Tibial nerve (tissue), 4 donors: ENCODE measurements around the gene MPI. TPM values are rescaled to one million over a fixed set of nuclear protein-coding genes. Genes with fewer than 3 reads are reported as not detected.

ENCODE experiments used
- DNase-seq, 2 donors: peaks; one replicate each; pipeline ENCODE4 v3.0.0-alpha.2; 2019; ENCODE audit warnings: low spot score in 2 of 2
- H3K27ac ChIP-seq, 4 donors: fragments of 200-600 bp; sonication (generic) in 3 of 4; one replicate each; pipeline ENCODE4 v1.5.1; 2017 to 2019; ENCODE audit warnings: mild to moderate bottlenecking in 1 of 4
- H3K27me3 ChIP-seq, 2 donors: fragments of 200-600 bp; sonication (generic) in 1 of 2; one replicate each; pipeline versions ENCODE4 v1.5.1 to v1.6.0; 2017 to 2019
- H3K36me3 ChIP-seq, 3 donors: fragments of 200-600 bp; sonication (generic); one replicate each; pipeline ENCODE4 v1.5.1; 2018 to 2019
- H3K4me1 ChIP-seq, 4 donors: fragments of 200-600 bp; sonication (generic) in 3 of 4; one replicate each; pipeline ENCODE4 v1.5.1; 2017 to 2019
- H3K4me3 ChIP-seq, 4 donors: fragments of 200-600 bp; sonication (generic) in 3 of 4; one replicate each; pipeline ENCODE4 v1.5.1; 2017 to 2019; ENCODE audit warnings: mild to moderate bottlenecking in 1 of 4, moderate library complexity in 1 of 4
- H3K9me3 ChIP-seq, 4 donors: fragments of 200-600 bp; sonication (generic) in 3 of 4; one replicate each; pipeline ENCODE4 v1.5.1; 2017 to 2019
- CTCF ChIP-seq, 5 experiments: fragments of 200-600 bp in 3 of 5; fragments of 450-650 bp in 2 of 5; sonication (generic) in 3 of 5; IDR thresholded peaks; one replicate each; pipeline ENCODE4 v1.5.1; 2016 to 2019; ENCODE audit warnings: antibody characterized with exemption in 5 of 5, mild to moderate bottlenecking in 3 of 5, moderate library complexity in 2 of 5
- EP300 ChIP-seq, 2 donors: sonication (generic); formaldehyde crosslinking; IDR thresholded peaks; one replicate each; pipeline ENCODE4 v1.6.1; 2017; ENCODE audit warnings: antibody characterized with exemption in 2 of 2, mild to moderate bottlenecking in 1 of 2
- POLR2A ChIP-seq, 2 donors: fragments of 450-650 bp; IDR thresholded peaks; one replicate each; pipeline ENCODE4 v1.6.1; 2017; ENCODE audit warnings: antibody characterized with exemption in 2 of 2, mild to moderate bottlenecking in 2 of 2, moderate library complexity in 2 of 2
- WGBS, 2 donors: methylation state at CpG; one replicate each; pipeline ENCODE4 v1.1.5; 2018; 5-methylcytosine and 5-hydroxymethylcytosine counted together
- total RNA-seq, 4 donors: library from RNA; depleted of rRNA; stranded (reverse); fragments of >200 nt; gene quantifications; one replicate each; pipeline ENCODE4 v1.1.0, GENCODE V29; 2016

The MPI gene
- total RNA-seq, 4 donors from 2014 or later = 42.4 to 79.3 (median 60.8) TPM

GRCh38 chr15:74847432-74847831, 42.4 kb upstream of the MPI start:
- WGBS, 2 donors = 50 to 55% methylated on average over 3 of the region's 3 CpGs
- H3K4me3 ChIP-seq = no peak overlapping the region
- H3K4me1 ChIP-seq = peaks cover 0 to 23% (median 4%) of the 10 kb centered on the region in 4 donors
- peaks cover 0 to 84% (median 32%) of the 10 kb centered on the region in 3 donors for H3K36me3 ChIP-seq
- no peak for TF ChIP-seq EP300 (IDR thresholded peaks at IDR 0.05)
- TF ChIP-seq POLR2A (IDR thresholded peaks at IDR 0.05) = no peak
- TF ChIP-seq CTCF (IDR thresholded peaks at IDR 0.05) = no peak
- peak overlapping the region in 1 of 4 donors; percentile 8 for H3K27ac ChIP-seq
- no peaks in the 10 kb centered on the region for H3K9me3 ChIP-seq
- no peak for DNase-seq
- H3K27me3 ChIP-seq = no peaks in the 10 kb centered on the region

GRCh38 chr15:74850393-74850792, 39.4 kb upstream of the MPI start:
- DNase-seq = no peak
- no peak overlapping the region for H3K4me3 ChIP-seq
- WGBS, 2 donors = 87 to 94% methylated on average over 4 of the region's 4 CpGs
- no peaks in the 10 kb centered on the region for H3K27me3 ChIP-seq
- peaks cover 0 to 7% (median 0%) of the 10 kb centered on the region in 4 donors for H3K4me1 ChIP-seq
- no peak overlapping the region for H3K27ac ChIP-seq
- TF ChIP-seq EP300 (IDR thresholded peaks at IDR 0.05) (no peak), CTCF (IDR thresholded peaks at IDR 0.05) (no peak), POLR2A (IDR thresholded peaks at IDR 0.05) (no peak)
- H3K9me3 ChIP-seq = no peaks in the 10 kb centered on the region
- peaks cover 0 to 93% (median 47%) of the 10 kb centered on the region in 3 donors for H3K36me3 ChIP-seq

GRCh38 chr15:74851960-74852359, 37.9 kb upstream of the MPI start:
- peaks cover 0 to 15% (median under 1%) of the 10 kb centered on the region in 4 donors for H3K4me1 ChIP-seq
- H3K36me3 ChIP-seq = peaks cover 0 to 77% (median 47%) of the 10 kb centered on the region in 3 donors
- TF ChIP-seq EP300 (IDR thresholded peaks at IDR 0.05) = no peak
- TF ChIP-seq POLR2A (IDR thresholded peaks at IDR 0.05) = no peak
- no peak for TF ChIP-seq CTCF (IDR thresholded peaks at IDR 0.05)
- H3K4me3 ChIP-seq = no peak overlapping the region
- WGBS, 2 donors = 88 to 94% methylated on average over 6 to 7 of the region's 7 CpGs
- H3K27ac ChIP-seq = no peak overlapping the region
- no peaks in the 10 kb centered on the region for H3K9me3 ChIP-seq
- no peaks in the 10 kb centered on the region for H3K27me3 ChIP-seq
- no peak for DNase-seq

- DNase-seq = no peak
- Histone ChIP-seq H3K4me3 (no peak overlapping the region), H3K9me3 (no peaks in the 10 kb centered on the region), H3K36me3 (peaks cover 0 to 52% (median 33%) of the 10 kb centered on the region in 3 donors), H3K4me1 (peaks cover 0 to 34% (median 22%) of the 10 kb centered on the region in 4 donors), H3K27me3 (no peaks in the 10 kb centered on the region), H3K27ac (no peak overlapping the region)
- WGBS, 2 donors = 87 to 90% methylated on average over 13 of the region's 13 CpGs
- no peak for TF ChIP-seq POLR2A (IDR thresholded peaks at IDR 0.05)
- no peak for TF ChIP-seq EP300 (IDR thresholded peaks at IDR 0.05)
- no peak for TF ChIP-seq CTCF (IDR thresholded peaks at IDR 0.05)
Measured at GRCh38 chr15:74854453-74855022, 35.3 kb upstream of the MPI start.

GRCh38 chr15:74855857-74856256, 34.0 kb upstream of the MPI start:
- TF ChIP-seq CTCF (IDR thresholded peaks at IDR 0.05) = no peak
- no peak for TF ChIP-seq EP300 (IDR thresholded peaks at IDR 0.05)
- no peak for TF ChIP-seq POLR2A (IDR thresholded peaks at IDR 0.05)
- no peak for DNase-seq
- Histone ChIP-seq H3K27me3 (no peaks in the 10 kb centered on the region), H3K9me3 (no peaks in the 10 kb centered on the region), H3K27ac (no peak overlapping the region), H3K4me1 (peaks cover 0 to 42% (median 24%) of the 10 kb centered on the region in 4 donors), H3K4me3 (no peak overlapping the region), H3K36me3 (peaks cover 0 to 38% (median 22%) of the 10 kb centered on the region in 3 donors)
- 82 to 95% methylated on average over 2 of the region's 2 CpGs for WGBS, 2 donors
